ENCODE measurements around the gene MESP1.

Gene MESP1

GRCh38 chr15:89723031-89723430, 28.0 kb downstream of the MESP1 start:
- DNase-seq (ENCODE audit: low read depth) = no peak

- no peak for DNase-seq (ENCODE audit: low read depth)
Measured at GRCh38 chr15:89714775-89715174, 36.3 kb downstream of the MESP1 start.

GRCh38 chr15:89707577-89707976, 43.5 kb downstream of the MESP1 start:
- no peak for DNase-seq (ENCODE audit: low read depth)

GRCh38 chr15:89704411-89704810, 46.6 kb downstream of the MESP1 start:
- no peak for DNase-seq (ENCODE audit: low read depth)
